IMR-90 (cell line): Measurements from ENCODE around the gene CHORDC1. TPM values are rescaled to one million over a fixed set of nuclear protein-coding genes. Genes with fewer than 3 reads are reported as not detected.

ENCODE experiments used
- ATAC-seq: fragments of 200-7000 bp; cut with Tn5 transposase; 2 replicates; pipeline ENCODE4 v1.9.1; 2020; ENCODE audit warnings: low read depth, mild to moderate bottlenecking, moderate library complexity
- BruUV-seq: library from RNA; stranded (reverse); fragments of 400-500 nt; replicated peaks from 2 replicates; lab custom pipeline; 2021; lab: Mats Ljungman, UMichigan
- CTCF ChIA-PET: fragments of 300-600 bp; formaldehyde crosslinking; extraction: SDS; loops from one replicate; lab custom pipeline; 2021; ENCODE audit warnings: antibody characterized with exemption; lab: Yijun Ruan, JAX
- POLR2A ChIA-PET: fragments of 300-600 bp; sonication (Branson Sonifier 250); formaldehyde crosslinking; loops from one replicate; lab custom pipeline; 2022; ENCODE audit warnings: antibody characterized with exemption; ENCODE audit not compliant: unreplicated experiment; lab: Charles Lee
- DNase-seq: peaks from one replicate; pipeline ENCODE4 v3.0.0; 2013
- H2AFZ ChIP-seq: replicated peaks from 2 replicates; pipeline ENCODE3; 2013; ENCODE audit warnings: low read length, mild to moderate bottlenecking; ENCODE audit not compliant: poor library complexity
- H2AK5ac ChIP-seq: 2 replicates; pipeline ENCODE4 v1.6.1; 2013; ENCODE audit warnings: low read depth, low read length, inconsistent platforms
- H2AK9ac ChIP-seq: replicated peaks from 2 replicates; pipeline ENCODE3; 2013; ENCODE audit warnings: mild to moderate bottlenecking, low read depth, low read length, moderate library complexity; ENCODE audit not compliant: poor library complexity
- H2BK120ac ChIP-seq: 2 replicates; pipeline ENCODE4 v1.6.1; 2013; ENCODE audit warnings: low read depth, low read length, inconsistent platforms
- H2BK15ac ChIP-seq: 3 replicates; pipeline ENCODE4 v1.6.1; 2013; ENCODE audit warnings: low read depth, low read length, inconsistent platforms
- H2BK20ac ChIP-seq: 2 replicates; pipeline ENCODE4 v1.6.1; 2013; ENCODE audit warnings: low read depth, mild to moderate bottlenecking, inconsistent platforms, low read length, moderate library complexity
- H2BK5ac ChIP-seq: 2 replicates; pipeline ENCODE4 v1.6.1; 2013; ENCODE audit warnings: mild to moderate bottlenecking, low read depth, low read length, inconsistent platforms; ENCODE audit not compliant: poor library complexity, severe bottlenecking
- H3K14ac ChIP-seq: replicated peaks from 2 replicates; pipeline ENCODE4 v1.6.1; 2013; ENCODE audit warnings: low read depth, low read length, inconsistent platforms
- H3K18ac ChIP-seq: 2 replicates; pipeline ENCODE4 v1.6.1; 2013; ENCODE audit warnings: low read depth, low read length, control low read depth
- H3K23ac ChIP-seq: 2 replicates; pipeline ENCODE4 v1.6.1; 2013; ENCODE audit warnings: low read depth, low read length, inconsistent platforms
- H3K27ac ChIP-seq: 2 replicates; pipeline ENCODE4 v1.5.1; 2013; ENCODE audit warnings: mild to moderate bottlenecking, control low read depth, low read length; ENCODE audit not compliant: insufficient read depth
- H3K27me3 ChIP-seq: 2 replicates; pipeline ENCODE4 v1.6.1; 2013; ENCODE audit warnings: low read length; ENCODE audit not compliant: control insufficient read depth, insufficient read depth
- H3K36me3 ChIP-seq: 2 replicates; pipeline ENCODE4 v1.6.1; 2013; ENCODE audit warnings: low read length, mixed read lengths; ENCODE audit not compliant: control insufficient read depth, insufficient read depth
- H3K4ac ChIP-seq: 2 replicates; pipeline ENCODE4 v1.6.1; 2013; ENCODE audit warnings: low read depth, low read length, inconsistent platforms
- H3K4me1 ChIP-seq: 2 replicates; pipeline ENCODE4 v1.6.1; 2013; ENCODE audit warnings: low read length, mixed read lengths; ENCODE audit not compliant: control insufficient read depth, insufficient read depth
- H3K4me2 ChIP-seq: 2 replicates; pipeline ENCODE4 v1.6.1; 2013; ENCODE audit warnings: low read depth, mild to moderate bottlenecking, control low read depth, low read length, moderate library complexity
- H3K4me3 ChIP-seq: 2 replicates; pipeline ENCODE4 v1.5.1; 2013; ENCODE audit warnings: low read depth, mild to moderate bottlenecking, control low read depth, low read length, moderate library complexity; ENCODE audit not compliant: insufficient read depth
- H3K56ac ChIP-seq: 2 replicates; pipeline ENCODE4 v1.6.1; 2013; ENCODE audit warnings: low read length, inconsistent platforms; ENCODE audit not compliant: insufficient read depth; ENCODE audit errors: extremely low read depth
- H3K79me1 ChIP-seq, 2 experiments: 2 replicates each; pipeline ENCODE4 v1.6.1; 2013; ENCODE audit warnings: low read length in 2 of 2, inconsistent platforms in 1 of 2, low read depth in 1 of 2
- H3K9ac ChIP-seq: 2 replicates; pipeline ENCODE4 v1.6.1; 2013; ENCODE audit warnings: low read depth, low read length, control low read depth
- H3K9me1 ChIP-seq: 2 replicates; pipeline ENCODE4 v1.6.1; 2013; ENCODE audit warnings: low read length, inconsistent platforms; ENCODE audit not compliant: insufficient read depth
- H3K9me3 ChIP-seq: 2 replicates; pipeline ENCODE4 v1.6.1; 2013; ENCODE audit warnings: low read length; ENCODE audit not compliant: control insufficient read depth, insufficient read depth
- H4K20me1 ChIP-seq: 2 replicates; pipeline ENCODE4 v1.6.1; 2013; ENCODE audit warnings: low read length, inconsistent platforms; ENCODE audit not compliant: insufficient read depth
- H4K5ac ChIP-seq: 2 replicates; pipeline ENCODE4 v1.6.1; 2013; ENCODE audit warnings: mild to moderate bottlenecking, low read depth, low read length, control low read depth
- H4K8ac ChIP-seq, 2 experiments: 2 replicates each; pipeline ENCODE4 v1.6.1; 2013; ENCODE audit warnings: low read depth in 2 of 2, low read length in 2 of 2, control low read depth in 1 of 2, inconsistent platforms in 1 of 2
- H4K91ac ChIP-seq: 2 replicates; pipeline ENCODE4 v1.6.1; 2013; ENCODE audit warnings: low read depth, low read length, inconsistent platforms; ENCODE audit not compliant: insufficient read depth
- BHLHE40 ChIP-seq: fragments of 150-350 bp; IDR thresholded peaks from 2 replicates; pipeline ENCODE4 v1.6.1; 2016; ENCODE audit warnings: mild to moderate bottlenecking, low read depth, low read length
- CEBPB ChIP-seq: IDR thresholded peaks from 2 replicates; pipeline ENCODE4 v1.6.1; 2012; ENCODE audit warnings: low read depth, low read length, improper control_type of control experiment
- CHD1 ChIP-seq: IDR thresholded peaks from 2 replicates; pipeline ENCODE4 v1.6.1; 2012; ENCODE audit warnings: low read depth, low read length, improper control_type of control experiment
- CTCF ChIP-seq: conservative IDR thresholded peaks from 2 replicates; pipeline ENCODE4 v1.5.1; 2012; ENCODE audit warnings: mild to moderate bottlenecking, low read depth, low read length, improper control_type of control experiment
- ELK1 ChIP-seq: fragments of 150-350 bp; IDR thresholded peaks from 2 replicates; pipeline ENCODE4 v1.6.1; 2016; ENCODE audit warnings: low read depth, mild to moderate bottlenecking, low read length, moderate library complexity, borderline replicate concordance
- FOS ChIP-seq: fragments of 150-350 bp; IDR thresholded peaks from 2 replicates; pipeline ENCODE4 v1.6.1; 2016; ENCODE audit warnings: low read depth, low read length
- MAFK ChIP-seq: IDR thresholded peaks from 2 replicates; pipeline ENCODE4 v1.6.1; 2012; ENCODE audit warnings: low read depth, low read length, improper control_type of control experiment
- MAZ ChIP-seq: IDR thresholded peaks from 2 replicates; pipeline ENCODE4 v1.6.1; 2012; ENCODE audit warnings: low read depth, mild to moderate bottlenecking, low read length, improper control_type of control experiment, moderate library complexity, borderline replicate concordance
- MXI1 ChIP-seq: IDR thresholded peaks from 2 replicates; pipeline ENCODE4 v1.6.1; 2012; ENCODE audit warnings: low read depth, mild to moderate bottlenecking, low read length, moderate library complexity, borderline replicate concordance
- NFE2L2 ChIP-seq: fragments of 150-350 bp; IDR thresholded peaks from 2 replicates; pipeline ENCODE4 v1.6.1; 2016; ENCODE audit warnings: low read depth, mild to moderate bottlenecking, low read length
- POLR2A ChIP-seq: IDR thresholded peaks from 2 replicates; pipeline ENCODE4 v1.6.1; 2012; ENCODE audit warnings: mild to moderate bottlenecking, low read depth, low read length
- RAD21 ChIP-seq: IDR thresholded peaks from 2 replicates; pipeline ENCODE4 v1.6.1; 2012; ENCODE audit warnings: low read length, improper control_type of control experiment
- RCOR1 ChIP-seq: IDR thresholded peaks from 2 replicates; pipeline ENCODE4 v1.6.1; 2012; ENCODE audit warnings: mild to moderate bottlenecking, low read length, improper control_type of control experiment; ENCODE audit not compliant: insufficient replicate concordance
- RFX5 ChIP-seq: IDR thresholded peaks from 2 replicates; pipeline ENCODE4 v1.8.0; 2012; ENCODE audit warnings: low read depth, mild to moderate bottlenecking, low read length, moderate library complexity
- SMC3 ChIP-seq: fragments of 150-350 bp; IDR thresholded peaks from 2 replicates; pipeline ENCODE4 v1.6.1; 2016; ENCODE audit warnings: low read depth, mild to moderate bottlenecking, antibody characterized with exemption, low read length, moderate library complexity
- USF2 ChIP-seq: fragments of 150-350 bp; IDR thresholded peaks from 2 replicates; pipeline ENCODE4 v1.6.1; 2017; ENCODE audit warnings: mild to moderate bottlenecking, antibody characterized with exemption, low read length, low read depth
- WGBS, 2 experiments: methylation state at CpG; one replicate each; pipeline versions ENCODE4 v1.1.5 to v1.1.7; 2013; ENCODE audit warnings: missing lambda C conversion rate in 2 of 2; ENCODE audit not compliant: insufficient read length in 1 of 2; ENCODE audit errors: extremely low coverage in 2 of 2; 5-methylcytosine and 5-hydroxymethylcytosine counted together
- dilution Hi-C: fragments of 300-500 bp; cut with HindIII; formaldehyde crosslinking; loops from one replicate; pipeline ENCODE4 v1.14.3; 2018; ENCODE audit warnings: low sequenced_read_pairs; ENCODE audit not compliant: unreplicated experiment
- in situ Hi-C: fragments of 300-500 bp; cut with MboI; formaldehyde crosslinking; loops from 3 replicates; pipeline ENCODE4 v1.14.3; 2019; ENCODE audit warnings: low sequenced_read_pairs, inconsistent platforms, mixed read lengths
- intact Hi-C: fragments of 100-400 bp; cut with micrococcal nuclease; formaldehyde crosslinking; loops from 2 replicates; pipeline ENCODE4 v1.10.0; 2022
- polyA plus RNA-seq, 3 experiments: library from polyadenylated mRNA; depleted of rRNA; stranded (reverse); fragments of >200 nt; gene quantifications; 2 replicates each; pipeline ENCODE4 v1.2.3, GENCODE V29; 2012; ENCODE audit warnings: low replicate concordance in 1 of 3
- total RNA-seq: library from RNA; depleted of rRNA; stranded (reverse); fragments of >200 nt; gene quantifications from 2 replicates; pipeline ENCODE4 v1.2.3, GENCODE V29; 2012

Gene CHORDC1
- total and polyA plus RNA-seq, 2 of the 4 experiments (the other 2 are of a cell fraction), result 26.9 to 51.4 TPM

GRCh38 chr11:90241414-90241813 is 18.6 kb upstream of the CHORDC1 start:
- no peaks in the 10 kb centered on the region for H4K20me1 ChIP-seq
- POLR2A ChIA-PET, result no interaction called here
- no peak for ATAC-seq
- no peak overlapping the region for H2BK5ac ChIP-seq
- no peak overlapping the region for H4K8ac ChIP-seq
- no peak overlapping the region for H3K4me3 ChIP-seq
- no peak overlapping the region for H3K4ac ChIP-seq
- H3K36me3 ChIP-seq, result no peaks in the 10 kb centered on the region
- H4K5ac ChIP-seq, result no peak overlapping the region
- no peak overlapping the region for H2AK5ac ChIP-seq
- H2BK120ac ChIP-seq, result no peak overlapping the region
- intact Hi-C loops (no loop called here), dilution Hi-C loops (no loop called here), in situ Hi-C loops (no loop called here)
- no peaks in the 10 kb centered on the region for H3K79me1 ChIP-seq
- no peak overlapping the region for H2BK15ac ChIP-seq
- no peak overlapping the region for H3K4me2 ChIP-seq
- H3K9ac ChIP-seq, result no peak overlapping the region
- no CpG with 5 or more reads among the region's 4 CpGs for WGBS, 2 experiments
- TF ChIP-seq RFX5, result no peak
- TF ChIP-seq MAZ, result no peak
- no peak for TF ChIP-seq BHLHE40
- no peak for TF ChIP-seq MAFK
- no peak for TF ChIP-seq USF2
- TF ChIP-seq ELK1, result no peak
- no peak for TF ChIP-seq RCOR1
- no peak for TF ChIP-seq CHD1
- TF ChIP-seq CEBPB, result no peak
- TF ChIP-seq NFE2L2, result no peak
- no peak for TF ChIP-seq CTCF
- no peak for TF ChIP-seq SMC3
- TF ChIP-seq MXI1, result no peak
- TF ChIP-seq RAD21, result no peak
- no peak for TF ChIP-seq FOS
- TF ChIP-seq POLR2A, result no peak
- H2BK20ac ChIP-seq, result no peak overlapping the region
- no peak overlapping the region for H3K18ac ChIP-seq
- no peak overlapping the region for H2AFZ ChIP-seq
- CTCF ChIA-PET, result no interaction called here
- no peak overlapping the region for H2AK9ac ChIP-seq
- H3K4me1 ChIP-seq, result no peaks in the 10 kb centered on the region
- no peak overlapping the region for H3K14ac ChIP-seq
- H3K27me3 ChIP-seq, result no peaks in the 10 kb centered on the region
- BruUV-seq, result no TSS peak
- no peak for DNase-seq
- no peaks in the 10 kb centered on the region for H3K9me1 ChIP-seq
- H3K23ac ChIP-seq, result no peak overlapping the region
- H3K56ac ChIP-seq, result no peak overlapping the region
- no peak overlapping the region for H4K91ac ChIP-seq
- no peaks in the 10 kb centered on the region for H3K9me3 ChIP-seq
- no peak overlapping the region for H3K27ac ChIP-seq
